Hematopoietic multipotent progenitor cell treated with erythropoietin and hydrocortisone succinate and interleukin-3 and kit ligand, for 4 days (in vitro differentiated cells): ENCODE results near the gene WNT5B.

Source experiments
- DNase-seq: peaks from one replicate; pipeline ENCODE4 v3.0.0-alpha.2; 2015

Gene WNT5B

GRCh38 chr12:1628666-1629337 lies at the start of gene WNT5B:
Gene WNT5B, plus strand, starts transcription at chr12:1629231. Its CDS starts 2,124 bp downstream, at chr12:1631355.
- no peak for DNase-seq

- DNase-seq, result no peak
These were observed 49.2 kb upstream of the WNT5B start for GRCh38 chr12:1579651-1580435.

- DNase-seq, result no peak
These were observed 48.5 kb upstream of the WNT5B start for GRCh38 chr12:1580526-1580925.

GRCh38 chr12:1581973-1582708 lies 46.9 kb upstream of the WNT5B start:
- no peak for DNase-seq

- no peak for DNase-seq
These were observed 46.4 kb upstream of the WNT5B start for GRCh38 chr12:1582709-1583050.

- DNase-seq, result peak; percentile 91
These were observed 45.5 kb upstream of the WNT5B start for GRCh38 chr12:1583421-1584078.

GRCh38 chr12:1584326-1584725 lies 44.7 kb upstream of the WNT5B start:
- no peak for DNase-seq

GRCh38 chr12:1587927-1588574 lies 41.0 kb upstream of the WNT5B start:
- DNase-seq, result no peak

- DNase-seq, result no peak
These were observed 40.5 kb upstream of the WNT5B start for GRCh38 chr12:1588575-1588947.

- DNase-seq, result no peak
These were observed 38.6 kb upstream of the WNT5B start for GRCh38 chr12:1590221-1590979.

GRCh38 chr12:1591034-1591433 lies 38.0 kb upstream of the WNT5B start:
- DNase-seq, result peak; percentile 50

GRCh38 chr12:1591543-1591942 lies 37.5 kb upstream of the WNT5B start:
- peak; percentile 57 for DNase-seq

GRCh38 chr12:1592444-1593173 lies 36.4 kb upstream of the WNT5B start:
- peak; percentile 69 for DNase-seq

GRCh38 chr12:1593174-1594005 lies 35.6 kb upstream of the WNT5B start:
- DNase-seq, result peak; percentile 64

- DNase-seq, result no peak
These were observed 35.1 kb upstream of the WNT5B start for GRCh38 chr12:1594006-1594260.

- DNase-seq, result peak; percentile 96
These were observed 34.6 kb upstream of the WNT5B start, which contains the start of gene FBXL14 for GRCh38 chr12:1594261-1595025. Gene FBXL14, minus strand, starts transcription at chr12:1594581. Its CDS starts 515 bp downstream, at chr12:1594066.

GRCh38 chr12:1595026-1595561 lies 33.9 kb upstream of the WNT5B start:
- DNase-seq, result peak; percentile 40

GRCh38 chr12:1595690-1596347 lies 33.2 kb upstream of the WNT5B start:
- DNase-seq, result no peak

- no peak for DNase-seq
These were observed 30.3 kb upstream of the WNT5B start for GRCh38 chr12:1598757-1599156.
